Effector memory CD4-positive, alpha-beta T cell (primary cell): Measurements from ENCODE around the gene CELSR1.
"Not testable (repeated sequence)": the region's sequence is repeated elsewhere in the genome, so short reads cannot be mapped to it uniquely, and the experiment has no call there.

Experiments used
- DNase-seq, 3 donors: peaks; one replicate each; pipeline ENCODE4 v3.0.0-alpha.2; 2020
- H3K27ac ChIP-seq: 2 replicates; pipeline ENCODE4 v1.7.0; 2013; ENCODE audit warnings: mild to moderate bottlenecking, low read length, moderate library complexity; ENCODE audit not compliant: insufficient read depth, poor library complexity, severe bottlenecking
- H3K27me3 ChIP-seq: replicated peaks from 2 replicates; pipeline ENCODE4 v1.7.0; 2013; ENCODE audit warnings: mild to moderate bottlenecking, low read length; ENCODE audit not compliant: insufficient read depth, control insufficient read depth, poor library complexity, severe bottlenecking
- H3K36me3 ChIP-seq: 2 replicates; pipeline ENCODE4 v1.7.0; 2013; ENCODE audit warnings: mild to moderate bottlenecking, low read length, moderate library complexity; ENCODE audit not compliant: control insufficient read depth, insufficient read depth
- H3K4me1 ChIP-seq: 2 replicates; pipeline ENCODE4 v1.7.0; 2013; ENCODE audit warnings: low read length, mild to moderate bottlenecking; ENCODE audit not compliant: control insufficient read depth, insufficient read depth, poor library complexity, severe bottlenecking
- H3K4me3 ChIP-seq: 2 replicates; pipeline ENCODE4 v1.7.0; 2013; ENCODE audit warnings: low read length, low read depth, mild to moderate bottlenecking; ENCODE audit not compliant: insufficient read depth, poor library complexity, severe bottlenecking
- H3K9me3 ChIP-seq: 2 replicates; pipeline ENCODE4 v1.7.0; 2013; ENCODE audit warnings: mild to moderate bottlenecking, low read length, moderate library complexity; ENCODE audit not compliant: control insufficient read depth

CELSR1 gene

GRCh38 chr22:46408568-46409506 lies 128.6 kb downstream of the CELSR1 start:
- H3K9me3 ChIP-seq: no peaks in the 10 kb centered on the region
- no peak overlapping the region for H3K4me3 ChIP-seq
- no peaks in the 10 kb centered on the region for H3K4me1 ChIP-seq
- no peak for DNase-seq
- H3K36me3 ChIP-seq: no peaks in the 10 kb centered on the region
- H3K27me3 ChIP-seq: no peaks in the 10 kb centered on the region
- no peak overlapping the region for H3K27ac ChIP-seq

GRCh38 chr22:46407748-46408147 lies 129.7 kb downstream of the CELSR1 start:
- Histone ChIP-seq H3K4me3 (no peak overlapping the region), H3K27me3 (no peaks in the 10 kb centered on the region), H3K27ac (no peak overlapping the region), H3K4me1 (no peaks in the 10 kb centered on the region), H3K9me3 (no peaks in the 10 kb centered on the region), H3K36me3 (no peaks in the 10 kb centered on the region)
- DNase-seq: no peak

DNA sequence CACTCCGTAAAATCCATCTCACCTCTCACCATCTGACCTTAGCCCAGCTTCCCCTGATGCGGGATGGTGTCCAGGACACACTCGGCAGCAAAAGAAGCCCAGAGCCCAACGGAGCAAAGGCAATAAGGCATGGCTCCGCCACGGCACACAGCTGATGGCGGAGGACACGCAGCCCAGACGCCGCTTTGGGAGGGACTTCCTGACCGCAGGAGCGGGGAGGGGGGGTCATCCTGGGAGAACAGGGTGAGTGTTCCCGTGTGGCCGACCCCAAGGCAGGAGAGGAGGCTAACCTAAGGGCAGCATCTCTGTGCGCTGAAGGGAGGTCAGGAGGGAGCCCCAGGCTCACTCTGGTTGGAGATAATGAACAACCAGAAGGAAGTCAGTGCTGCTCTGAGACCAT lies 130.6 kb downstream of the CELSR1 start:
- Histone ChIP-seq H3K27me3 (no peaks in the 10 kb centered on the region), H3K9me3 (no peaks in the 10 kb centered on the region), H3K4me1 (no peaks in the 10 kb centered on the region), H3K36me3 (no peaks in the 10 kb centered on the region), H3K4me3 (no peak overlapping the region), H3K27ac (no peak overlapping the region)
- DNase-seq: no peak

- H3K36me3 ChIP-seq: no peaks in the 10 kb centered on the region
- H3K27ac ChIP-seq: no peak overlapping the region
- no peak for DNase-seq
- H3K9me3 ChIP-seq: no peaks in the 10 kb centered on the region
- no peaks in the 10 kb centered on the region for H3K27me3 ChIP-seq
- H3K4me3 ChIP-seq: no peak overlapping the region
- H3K4me1 ChIP-seq: no peaks in the 10 kb centered on the region
These were observed 131.1 kb downstream of the CELSR1 start for GRCh38 chr22:46406349-46406748.

- no peak for DNase-seq
- Histone ChIP-seq H3K27me3 (no peaks in the 10 kb centered on the region), H3K27ac (no peak overlapping the region), H3K4me3 (no peak overlapping the region), H3K4me1 (no peaks in the 10 kb centered on the region), H3K9me3 (no peaks in the 10 kb centered on the region), H3K36me3 (no peaks in the 10 kb centered on the region)
These were observed 131.5 kb downstream of the CELSR1 start for GRCh38 chr22:46405901-46406300.

DNA sequence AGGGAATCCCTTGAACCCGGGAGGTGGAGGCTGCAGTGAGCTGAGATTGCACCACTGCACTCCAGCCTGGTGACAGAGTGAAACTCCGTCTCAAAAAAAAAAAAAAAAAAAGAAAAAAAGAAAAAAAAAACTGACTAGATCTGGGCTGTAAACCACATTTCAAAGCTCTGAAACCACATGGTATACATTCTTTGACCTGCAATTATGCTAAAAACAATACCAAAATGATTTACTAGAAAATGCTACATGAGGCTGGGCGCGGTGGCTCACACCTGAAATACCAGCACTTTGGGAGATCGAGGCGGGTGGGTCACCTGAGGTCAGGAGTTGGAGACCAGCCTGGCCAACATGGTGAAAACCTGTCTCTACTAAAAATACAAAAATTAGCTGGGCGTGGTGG lies 133.5 kb downstream of the CELSR1 start:
- H3K27ac ChIP-seq, H3K4me1 ChIP-seq, DNase-seq, H3K4me3 ChIP-seq, H3K36me3 ChIP-seq, H3K27me3 ChIP-seq, H3K9me3 ChIP-seq: not testable (repeated sequence)

DNA sequence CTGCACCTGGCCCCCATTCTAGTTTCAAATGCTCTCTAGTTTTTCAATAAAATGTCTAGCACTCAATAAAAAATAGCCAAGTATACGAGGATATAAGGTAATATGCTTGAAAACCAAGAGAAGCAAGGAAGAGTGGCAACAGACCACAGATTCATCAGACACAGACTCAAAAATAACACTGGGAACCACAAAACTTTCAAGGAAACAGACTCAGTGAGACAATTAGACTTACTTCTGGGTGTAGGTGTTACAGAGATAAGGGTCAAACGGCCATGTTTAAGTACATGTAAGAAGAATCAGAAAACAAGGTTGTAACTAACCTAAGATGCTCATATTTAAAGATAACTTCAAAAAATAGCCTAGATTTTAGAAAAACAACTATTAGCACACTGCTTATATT lies 134.9 kb downstream of the CELSR1 start:
- DNase-seq: no peak
- Histone ChIP-seq H3K27me3 (no peaks in the 10 kb centered on the region), H3K27ac (no peak overlapping the region), H3K4me1 (no peaks in the 10 kb centered on the region), H3K36me3 (no peaks in the 10 kb centered on the region), H3K9me3 (no peaks in the 10 kb centered on the region), H3K4me3 (no peak overlapping the region)

DNA sequence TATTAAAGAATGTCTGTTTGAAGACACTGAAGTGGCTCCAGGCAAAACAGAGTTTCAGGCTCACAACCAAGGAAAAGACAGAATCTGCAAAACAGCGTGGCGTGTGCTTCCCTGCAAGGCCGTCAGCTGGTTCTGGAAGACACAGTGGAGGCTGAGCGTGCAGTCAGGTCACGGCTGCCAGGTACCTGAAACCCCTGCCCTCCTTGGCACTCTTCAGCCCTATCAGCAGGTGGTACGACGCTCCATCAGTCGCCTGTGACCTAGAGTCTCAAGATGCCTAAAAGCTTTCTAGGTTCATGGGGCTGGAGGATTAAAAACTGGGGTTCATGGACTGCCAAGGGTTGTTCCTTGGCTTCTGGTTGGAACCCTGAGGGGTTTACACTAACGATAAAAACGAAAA lies 136.1 kb downstream of the CELSR1 start:
- no peak overlapping the region for H3K4me3 ChIP-seq
- no peaks in the 10 kb centered on the region for H3K9me3 ChIP-seq
- H3K36me3 ChIP-seq: no peaks in the 10 kb centered on the region
- H3K27ac ChIP-seq: no peak overlapping the region
- no peaks in the 10 kb centered on the region for H3K4me1 ChIP-seq
- no peaks in the 10 kb centered on the region for H3K27me3 ChIP-seq
- DNase-seq: no peak

GRCh38 chr22:46399251-46400024 lies 138.0 kb downstream of the CELSR1 start:
- Histone ChIP-seq H3K27me3 (no peaks in the 10 kb centered on the region), H3K27ac (no peak overlapping the region), H3K4me1 (no peaks in the 10 kb centered on the region), H3K4me3 (no peak overlapping the region), H3K9me3 (no peaks in the 10 kb centered on the region), H3K36me3 (no peaks in the 10 kb centered on the region)
- no peak for DNase-seq

DNA sequence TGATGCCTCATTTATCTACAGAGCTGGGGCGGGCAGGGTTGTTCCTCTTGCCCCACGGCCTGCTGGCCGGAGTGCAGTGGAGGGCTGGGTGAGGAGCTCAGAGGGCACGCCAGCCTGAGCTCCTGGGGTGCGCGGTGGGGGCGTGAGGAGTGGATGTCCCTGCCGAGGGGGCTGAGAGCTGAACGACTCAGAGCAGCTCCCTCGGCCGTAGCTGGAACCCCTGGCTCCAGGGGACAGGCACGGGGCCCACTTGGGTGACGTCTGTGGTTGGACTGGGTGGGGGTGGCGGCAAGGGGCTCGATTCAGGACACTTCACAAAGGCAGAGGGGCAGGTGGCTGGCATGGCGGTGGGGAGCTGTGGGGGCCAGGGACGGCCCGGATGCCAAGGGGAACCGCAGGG lies 139.5 kb downstream of the CELSR1 start:
- no peak for DNase-seq
- no peaks in the 10 kb centered on the region for H3K27me3 ChIP-seq
- no peak overlapping the region for H3K4me3 ChIP-seq
- no peak overlapping the region for H3K27ac ChIP-seq
- no peaks in the 10 kb centered on the region for H3K4me1 ChIP-seq
- no peaks in the 10 kb centered on the region for H3K9me3 ChIP-seq
- H3K36me3 ChIP-seq: no peaks in the 10 kb centered on the region
